Esophagus (tissue), 2 donors: ENCODE results near the gene NR1H3. TPM values are rescaled to one million over a fixed set of nuclear protein-coding genes. Genes with fewer than 3 reads are reported as not detected.

Experiments
- H3K27ac ChIP-seq, 2 donors: one replicate each; pipeline ENCODE4 v1.5.1; 2013; ENCODE audit warnings: low read depth in 2 of 2, mild to moderate bottlenecking in 2 of 2, inconsistent platforms in 1 of 2, low read length in 1 of 2, moderate library complexity in 1 of 2
- H3K27me3 ChIP-seq, 2 donors: one replicate each; pipeline ENCODE4 v1.6.1; 2013; ENCODE audit warnings: low read length in 2 of 2, control low read depth in 1 of 2, mild to moderate bottlenecking in 1 of 2; ENCODE audit not compliant: insufficient read depth in 2 of 2, control insufficient read depth in 1 of 2
- H3K36me3 ChIP-seq, 2 donors: one replicate each; pipeline ENCODE4 v1.6.1; 2013; ENCODE audit warnings: low read length in 1 of 2; ENCODE audit not compliant: control insufficient read depth in 2 of 2, insufficient read depth in 2 of 2
- H3K4me1 ChIP-seq, 2 donors: one replicate each; pipeline ENCODE4 v1.6.1; 2013; ENCODE audit warnings: low read length in 1 of 2; ENCODE audit not compliant: control insufficient read depth in 2 of 2, insufficient read depth in 2 of 2
- H3K4me3 ChIP-seq, 2 donors: one replicate each; pipeline ENCODE4 v1.5.1; 2013; ENCODE audit warnings: low read length in 2 of 2, mild to moderate bottlenecking in 2 of 2, low read depth in 1 of 2, moderate library complexity in 1 of 2
- H3K9me3 ChIP-seq, 2 donors: one replicate each; pipeline ENCODE4 v1.6.1; 2013; ENCODE audit warnings: mild to moderate bottlenecking in 2 of 2, low read depth in 1 of 2, low read length in 1 of 2, moderate library complexity in 1 of 2; ENCODE audit not compliant: control insufficient read depth in 2 of 2, insufficient read depth in 1 of 2
- WGBS, 2 donors: extraction: QIAGEN DNeasy Blood & Tissue Kit; methylation state at CpG; one replicate each; pipeline ENCODE4 v1.1.7; 2013; 5-methylcytosine and 5-hydroxymethylcytosine counted together
- polyA plus RNA-seq, 2 donors: library from polyadenylated mRNA; stranded (reverse); fragments of 200-250 nt; gene quantifications; one replicate each; pipeline ENCODE4 v1.2.3, GENCODE V29; 2013
- donor health status: healthy with polysubstance abuse.
- donor health status: Bipolar disorder and iron deficiency.

NR1H3 gene
- polyA plus RNA-seq, 2 donors = 10.9 to 12.0 TPM

DNA sequence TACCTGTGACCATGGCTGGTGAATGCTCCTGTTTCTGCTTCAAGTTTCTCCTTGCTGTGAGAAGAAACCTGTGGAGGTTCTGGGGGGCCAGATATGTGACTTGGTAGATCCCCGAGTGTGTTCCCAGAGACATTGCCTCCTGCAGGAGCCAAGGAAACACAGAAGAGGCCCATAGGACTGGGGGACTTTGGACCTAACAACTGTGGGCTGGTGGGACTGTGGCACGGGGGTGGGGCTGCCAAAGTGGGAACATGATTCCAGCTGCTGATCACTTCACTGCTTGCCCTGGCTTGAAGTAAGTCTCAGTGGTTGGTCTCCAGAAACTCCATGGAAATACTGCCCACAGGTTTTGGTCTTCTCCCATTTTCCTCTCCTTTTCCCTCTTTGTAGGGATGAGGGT, 4.1 kb upstream of the NR1H3 start:
- H3K27ac ChIP-seq = peak overlapping the region in 1 of 2 donors; percentile 8
- H3K27me3 ChIP-seq = no peaks in the 10 kb centered on the region
- H3K36me3 ChIP-seq = no peaks in the 10 kb centered on the region
- no peaks in the 10 kb centered on the region for H3K9me3 ChIP-seq
- WGBS, 2 donors = 53 to 87% methylated on average over 2 of the region's 2 CpGs
- H3K4me1 ChIP-seq = peaks cover 4 to 9% of the 10 kb centered on the region in 2 donors
- no peak overlapping the region for H3K4me3 ChIP-seq

DNA sequence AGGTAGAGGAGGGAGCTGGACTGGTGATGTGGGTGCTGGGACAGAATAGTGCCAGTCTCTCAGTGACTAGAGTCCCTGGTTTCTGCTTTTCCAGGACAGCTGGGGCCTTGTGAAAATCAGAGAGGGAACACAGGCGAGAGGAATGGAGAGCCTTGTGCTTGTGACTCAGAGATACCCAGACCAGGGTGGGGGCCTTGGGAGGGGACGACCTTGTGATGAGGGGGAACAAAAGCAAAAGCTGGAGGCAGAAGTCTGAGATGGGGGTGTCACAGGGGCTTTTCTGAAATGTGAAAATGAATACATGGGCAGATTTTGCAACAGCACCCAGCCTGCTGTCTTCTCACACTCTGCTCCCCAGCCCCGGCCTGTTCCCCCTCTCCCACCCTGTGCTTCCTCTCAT, 3.4 kb upstream of the NR1H3 start:
- H3K36me3 ChIP-seq = no peaks in the 10 kb centered on the region
- no peaks in the 10 kb centered on the region for H3K27me3 ChIP-seq
- peak overlapping the region; percentile 30 to 66 for H3K27ac ChIP-seq
- no peak overlapping the region for H3K4me3 ChIP-seq
- no peaks in the 10 kb centered on the region for H3K9me3 ChIP-seq
- 29 to 61% methylated on average over 3 of the region's 3 CpGs for WGBS, 2 donors
- H3K4me1 ChIP-seq = peaks cover 4 to 6% of the 10 kb centered on the region in 2 donors

- no peaks in the 10 kb centered on the region for H3K27me3 ChIP-seq
- H3K27ac ChIP-seq = no peak overlapping the region
- no peak overlapping the region for H3K4me3 ChIP-seq
- peaks cover 3 to 4% of the 10 kb centered on the region in 2 donors for H3K4me1 ChIP-seq
- H3K9me3 ChIP-seq = no peaks in the 10 kb centered on the region
- H3K36me3 ChIP-seq = peaks cover 0 to 2% of the 10 kb centered on the region in 2 donors
- WGBS, 2 donors = 89 to 93% methylated on average over 5 to 6 of the region's 6 CpGs
Observed at GRCh38 chr11:47256374-47256773, 1.4 kb upstream of the NR1H3 start.

GRCh38 chr11:47257177-47257516, 649 bp upstream of the NR1H3 start:
- H3K9me3 ChIP-seq = no peaks in the 10 kb centered on the region
- peaks cover 3 to 4% of the 10 kb centered on the region in 2 donors for H3K4me1 ChIP-seq
- no peaks in the 10 kb centered on the region for H3K27me3 ChIP-seq
- H3K36me3 ChIP-seq = peaks cover 3 to 5% of the 10 kb centered on the region in 2 donors
- WGBS, 2 donors = 22 to 30% methylated on average over 2 of the region's 2 CpGs
- H3K27ac ChIP-seq = peak overlapping the region; percentile 38 to 46
- no peak overlapping the region for H3K4me3 ChIP-seq

DNA sequence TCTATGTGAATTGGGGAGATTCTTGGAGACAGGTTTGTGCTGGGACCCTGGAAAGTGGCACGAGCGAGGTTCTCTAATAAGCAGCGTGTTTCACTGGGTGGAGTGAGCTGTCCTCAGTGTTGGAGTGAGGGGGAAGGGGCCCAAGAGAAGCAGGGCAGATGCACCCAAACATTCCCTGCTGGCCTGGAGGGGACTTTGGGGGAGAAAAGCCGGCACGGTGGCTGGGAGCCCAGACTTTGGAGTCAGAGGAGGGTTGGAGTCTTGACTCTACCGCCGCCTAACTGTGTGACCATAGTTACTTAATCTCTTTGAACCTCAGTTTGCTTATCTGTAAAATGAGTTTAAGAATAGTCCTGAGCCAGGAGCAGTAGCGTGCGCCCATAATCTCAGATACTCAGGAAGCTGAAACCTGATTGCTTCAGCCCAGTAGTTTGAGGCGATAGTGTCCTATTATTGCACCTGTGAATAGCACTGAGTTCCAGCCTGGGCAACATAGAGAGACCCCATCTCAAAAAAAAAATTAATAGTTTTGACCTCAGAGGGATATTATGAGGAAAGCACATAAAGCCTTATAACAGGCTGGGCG, 614 bp downstream of the NR1H3 start:
- Histone ChIP-seq H3K9me3 (no peaks in the 10 kb centered on the region), H3K27me3 (no peaks in the 10 kb centered on the region), H3K4me1 (peaks cover 3 to 4% of the 10 kb centered on the region in 2 donors), H3K27ac (peak overlapping the region; percentile 26 to 38), H3K36me3 (peaks cover 3 to 5% of the 10 kb centered on the region in 2 donors), H3K4me3 (peak overlapping the region; percentile 12 to 16)
- WGBS, 2 donors = 59 to 62% methylated on average over 11 of the region's 11 CpGs

- H3K27ac ChIP-seq = no peak overlapping the region
- no peak overlapping the region for H3K4me3 ChIP-seq
- 46 to 48% methylated on average over 10 of the region's 10 CpGs for WGBS, 2 donors
- H3K9me3 ChIP-seq = no peaks in the 10 kb centered on the region
- H3K4me1 ChIP-seq = peaks cover 3 to 4% of the 10 kb centered on the region in 2 donors
- H3K36me3 ChIP-seq = peaks cover 3 to 5% of the 10 kb centered on the region in 2 donors
- no peaks in the 10 kb centered on the region for H3K27me3 ChIP-seq
Observed at GRCh38 chr11:47259232-47259977, 1.6 kb downstream of the NR1H3 start.

- peaks cover 3 to 5% of the 10 kb centered on the region in 2 donors for H3K36me3 ChIP-seq
- peaks cover 3 to 4% of the 10 kb centered on the region in 2 donors for H3K4me1 ChIP-seq
- H3K27ac ChIP-seq = no peak overlapping the region
- H3K4me3 ChIP-seq = no peak overlapping the region
- no peaks in the 10 kb centered on the region for H3K9me3 ChIP-seq
- WGBS, 2 donors = 89 to 93% methylated on average over 19 of the region's 19 CpGs
- no peaks in the 10 kb centered on the region for H3K27me3 ChIP-seq
Observed at GRCh38 chr11:47260366-47260765, 2.6 kb downstream of the NR1H3 start.

DNA sequence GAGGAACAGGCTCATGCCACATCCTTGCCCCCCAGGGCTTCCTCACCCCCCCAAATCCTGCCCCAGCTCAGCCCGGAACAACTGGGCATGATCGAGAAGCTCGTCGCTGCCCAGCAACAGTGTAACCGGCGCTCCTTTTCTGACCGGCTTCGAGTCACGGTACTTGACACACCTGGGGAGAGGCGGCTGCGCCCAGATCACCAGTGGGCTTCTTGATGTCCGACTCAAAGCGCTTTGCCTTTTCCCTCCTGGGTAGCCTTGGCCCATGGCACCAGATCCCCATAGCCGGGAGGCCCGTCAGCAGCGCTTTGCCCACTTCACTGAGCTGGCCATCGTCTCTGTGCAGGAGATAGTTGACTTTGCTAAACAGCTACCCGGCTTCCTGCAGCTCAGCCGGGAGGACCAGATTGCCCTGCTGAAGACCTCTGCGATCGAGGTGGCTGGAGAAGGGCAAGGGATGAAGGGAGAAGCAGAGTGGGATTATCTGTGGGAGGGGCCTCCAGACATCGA, 3.5 kb downstream of the NR1H3 start:
- no peak overlapping the region for H3K27ac ChIP-seq
- H3K36me3 ChIP-seq = peaks cover 3 to 5% of the 10 kb centered on the region in 2 donors
- no peaks in the 10 kb centered on the region for H3K9me3 ChIP-seq
- no peak overlapping the region for H3K4me3 ChIP-seq
- peaks cover 3 to 4% of the 10 kb centered on the region in 2 donors for H3K4me1 ChIP-seq
- H3K27me3 ChIP-seq = no peaks in the 10 kb centered on the region
- 87 to 90% methylated on average over 22 of the region's 22 CpGs for WGBS, 2 donors

- H3K36me3 ChIP-seq = peaks cover 3 to 5% of the 10 kb centered on the region in 2 donors
- no peaks in the 10 kb centered on the region for H3K27me3 ChIP-seq
- no peak overlapping the region for H3K4me3 ChIP-seq
- no peaks in the 10 kb centered on the region for H3K9me3 ChIP-seq
- H3K27ac ChIP-seq = no peak overlapping the region
- H3K4me1 ChIP-seq = peaks cover 0 to 8% of the 10 kb centered on the region in 2 donors
- WGBS, 2 donors = 93 to 96% methylated on average over 6 of the region's 6 CpGs
Observed at GRCh38 chr11:47264119-47264518, 6.3 kb downstream of the NR1H3 start.
